KOPT-K1 (cell line): ENCODE data around the gene THYN1.

ENCODE experiments used
- H3K27ac ChIP-seq: fragments of 200-600 bp; sonication (generic); 2 replicates; pipeline ENCODE4 v1.5.1; 2016; ENCODE audit warnings: antibody characterized with exemption, mild to moderate bottlenecking, low read depth, low read length; ENCODE audit not compliant: poor library complexity, severe bottlenecking
- H3K36me3 ChIP-seq: fragments of 200-600 bp; sonication (generic); 2 replicates; pipeline ENCODE4 v1.5.1; 2017; ENCODE audit warnings: antibody characterized with exemption, mild to moderate bottlenecking, low read length, moderate library complexity; ENCODE audit not compliant: insufficient read depth
- H3K9me3 ChIP-seq: fragments of 200-600 bp; sonication (generic); 2 replicates; pipeline ENCODE4 v1.5.1; 2017; ENCODE audit warnings: antibody characterized with exemption, low read length, mild to moderate bottlenecking; ENCODE audit not compliant: insufficient read depth, poor library complexity, severe bottlenecking

Gene THYN1

DNA sequence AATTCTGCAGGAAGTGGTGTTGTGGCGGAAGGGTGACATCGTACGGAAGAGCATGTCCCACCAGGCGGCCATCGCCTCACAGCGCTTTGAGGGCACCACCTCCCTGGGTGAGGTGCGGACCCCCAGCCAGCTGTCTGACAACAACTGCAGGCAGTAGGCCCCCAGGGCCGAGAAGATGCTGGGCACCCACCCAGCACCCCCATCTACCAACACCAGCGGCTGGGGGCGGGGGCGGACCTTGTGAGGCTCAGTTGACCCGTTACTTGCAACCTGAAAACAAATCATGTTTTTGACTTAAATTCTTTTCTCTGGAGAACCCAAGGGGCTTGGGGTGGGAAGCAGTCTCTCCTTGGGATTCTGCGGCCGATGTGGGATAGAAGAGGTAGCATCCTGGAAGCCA is 7.7 kb downstream of the THYN1 start:
- no peak overlapping the region for H3K27ac ChIP-seq
- peaks cover 100% of the 10 kb centered on the region for H3K36me3 ChIP-seq
- no peaks in the 10 kb centered on the region for H3K9me3 ChIP-seq

DNA sequence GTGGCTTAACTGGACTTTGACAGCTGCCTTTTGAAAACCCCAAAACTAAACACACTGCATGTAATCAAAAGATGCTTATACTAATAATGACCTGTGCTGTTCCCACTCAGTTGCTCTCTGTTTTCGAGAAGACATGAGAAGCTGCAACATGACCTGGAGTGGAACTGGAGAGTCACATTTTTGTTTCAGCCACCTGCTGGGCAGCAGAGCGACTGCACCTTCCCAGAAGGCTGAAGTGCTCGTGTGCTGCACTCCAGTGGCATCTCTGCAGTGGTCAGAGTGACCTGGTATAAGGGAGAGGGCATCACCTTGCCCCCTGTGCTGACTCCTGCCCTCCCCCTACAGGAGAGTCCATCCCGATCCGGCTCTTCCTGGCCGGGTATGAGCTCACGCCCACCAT is 8.6 kb downstream of the THYN1 start:
- H3K27ac ChIP-seq = no peak overlapping the region
- H3K9me3 ChIP-seq = no peaks in the 10 kb centered on the region
- peaks cover 100% of the 10 kb centered on the region for H3K36me3 ChIP-seq

GRCh38 chr11:134243913-134244312 is 9.2 kb downstream of the THYN1 start:
- no peak overlapping the region for H3K27ac ChIP-seq
- no peaks in the 10 kb centered on the region for H3K9me3 ChIP-seq
- peaks cover 100% of the 10 kb centered on the region for H3K36me3 ChIP-seq

- peaks cover 95% of the 10 kb centered on the region for H3K36me3 ChIP-seq
- no peak overlapping the region for H3K27ac ChIP-seq
These were observed 10.8 kb downstream of the THYN1 start for GRCh38 chr11:134242376-134242775.

DNA sequence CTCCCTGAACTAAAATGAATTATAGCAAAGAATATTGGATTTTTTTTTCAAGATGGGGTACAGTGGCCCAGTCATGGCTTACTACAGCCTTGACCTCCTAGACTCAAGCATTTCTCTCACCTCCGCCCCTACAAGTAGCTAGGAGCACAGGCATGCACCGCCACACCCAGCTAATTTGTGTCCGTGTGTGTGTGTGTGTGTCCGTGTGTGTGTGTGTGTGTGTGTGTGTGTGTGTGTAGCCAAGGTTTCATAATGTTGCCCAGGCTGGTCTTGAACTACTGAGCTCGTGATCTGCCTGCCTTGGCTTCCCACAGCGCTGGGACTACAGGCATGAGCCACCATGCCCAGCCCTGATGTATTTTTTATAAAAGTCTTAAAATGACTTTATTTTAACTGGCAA is 12.6 kb downstream of the THYN1 start:
- no peak overlapping the region for H3K27ac ChIP-seq
- no peaks in the 10 kb centered on the region for H3K9me3 ChIP-seq
- peaks cover 94% of the 10 kb centered on the region for H3K36me3 ChIP-seq

More at GRCh38 chr11:134242376-134242775, 10.8 kb downstream of the THYN1 start:
- H3K9me3 ChIP-seq = no peaks in the 10 kb centered on the region

GRCh38 chr11:134238956-134239355 is 14.2 kb downstream of the THYN1 start:
- Histone ChIP-seq H3K27ac (no peak overlapping the region), H3K36me3 (peaks cover 94% of the 10 kb centered on the region), H3K9me3 (no peaks in the 10 kb centered on the region)

- no peak overlapping the region for H3K27ac ChIP-seq
- H3K9me3 ChIP-seq = no peaks in the 10 kb centered on the region
- peaks cover 85% of the 10 kb centered on the region for H3K36me3 ChIP-seq
These were observed 15.6 kb downstream of the THYN1 start for GRCh38 chr11:134237557-134237922.

DNA sequence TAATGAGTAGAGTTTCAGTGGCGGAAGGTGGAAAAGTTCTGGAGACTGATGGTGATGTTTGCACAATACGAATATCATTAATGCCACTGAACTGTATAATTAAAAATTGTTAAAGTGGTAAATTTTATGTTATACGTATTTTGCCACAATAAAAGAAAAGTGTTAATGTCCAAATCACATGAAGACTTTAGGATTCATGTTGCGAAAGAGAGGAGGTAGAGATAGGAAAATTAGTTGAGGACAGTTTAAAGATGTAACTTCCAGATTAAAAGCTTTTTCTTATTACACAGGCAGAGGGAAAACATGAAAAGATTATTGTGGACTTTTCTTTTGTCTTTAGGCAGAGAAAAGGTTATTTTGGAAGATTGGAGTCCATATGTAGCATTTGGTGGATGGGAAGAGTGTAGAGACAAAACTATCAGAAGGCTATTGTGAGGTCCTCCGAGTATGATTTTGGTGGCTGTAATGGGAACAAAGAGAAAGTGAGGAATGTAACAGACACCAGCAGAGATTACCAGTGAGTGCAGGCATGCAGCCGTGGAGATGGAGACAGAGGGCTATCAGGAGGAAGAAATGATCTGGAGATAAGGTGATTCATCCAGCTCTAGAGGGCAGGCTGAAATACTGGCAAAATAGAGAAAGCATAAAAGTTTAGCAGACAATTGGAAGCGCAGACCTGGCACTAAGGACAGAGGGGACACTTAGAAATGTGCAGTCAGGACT is 16.2 kb downstream of the THYN1 start:
- H3K9me3 ChIP-seq = no peaks in the 10 kb centered on the region
- H3K36me3 ChIP-seq = peaks cover 79% of the 10 kb centered on the region
- no peak overlapping the region for H3K27ac ChIP-seq

DNA sequence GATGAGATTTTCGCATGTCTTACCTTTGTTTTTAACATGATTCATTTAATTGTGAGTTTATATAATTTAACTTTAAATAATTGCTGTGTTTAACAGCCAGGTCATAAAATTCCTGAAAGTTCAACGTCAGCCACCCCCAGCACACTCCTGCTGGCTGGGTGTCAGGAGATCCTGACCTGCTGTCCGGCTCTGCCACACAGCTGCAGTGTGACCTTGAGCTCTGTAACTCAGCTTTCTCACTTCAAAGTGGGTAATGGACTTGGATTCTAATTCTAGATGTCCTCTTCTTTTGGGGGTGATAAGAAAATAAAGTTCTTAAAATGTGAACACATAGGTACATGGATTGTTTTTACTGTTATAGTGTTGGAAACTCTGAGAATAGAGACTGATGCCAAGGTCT is 17.8 kb downstream of the THYN1 start:
- Histone ChIP-seq H3K27ac (no peak overlapping the region), H3K9me3 (no peaks in the 10 kb centered on the region), H3K36me3 (peaks cover 69% of the 10 kb centered on the region)

- no peaks in the 10 kb centered on the region for H3K9me3 ChIP-seq
- H3K27ac ChIP-seq = no peak overlapping the region
- H3K36me3 ChIP-seq = peaks cover 59% of the 10 kb centered on the region
These were observed 19.4 kb downstream of the THYN1 start for GRCh38 chr11:134233729-134234179.

- no peaks in the 10 kb centered on the region for H3K9me3 ChIP-seq
- peaks cover 47% of the 10 kb centered on the region for H3K36me3 ChIP-seq
- H3K27ac ChIP-seq = no peak overlapping the region
These were observed 21.0 kb downstream of the THYN1 start for GRCh38 chr11:134231958-134232659.

GRCh38 chr11:134230339-134230738 is 22.8 kb downstream of the THYN1 start:
- no peak overlapping the region for H3K27ac ChIP-seq
- H3K36me3 ChIP-seq = peaks cover 30% of the 10 kb centered on the region
- no peaks in the 10 kb centered on the region for H3K9me3 ChIP-seq

- Histone ChIP-seq H3K27ac (no peak overlapping the region), H3K36me3 (0 out of 2 replicates have a peak, but pooled peaks cover 19% of the 10 kb centered on the region), H3K9me3 (no peaks in the 10 kb centered on the region)
These were observed 23.9 kb downstream of the THYN1 start for GRCh38 chr11:134229126-134229790.

- Histone ChIP-seq H3K9me3 (no peaks in the 10 kb centered on the region), H3K36me3 (0 out of 2 replicates have a peak, but pooled peaks cover 13% of the 10 kb centered on the region), H3K27ac (no peak overlapping the region)
These were observed 24.5 kb downstream of the THYN1 start for GRCh38 chr11:134228625-134229024.

- H3K9me3 ChIP-seq = no peaks in the 10 kb centered on the region
- H3K36me3 ChIP-seq = peaks cover 21% of the 10 kb centered on the region
- no peak overlapping the region for H3K27ac ChIP-seq
These were observed 26.3 kb downstream of the THYN1 start for GRCh38 chr11:134226806-134227325.
